HepG2 (cell line): ENCODE data around the gene HLF. TPM values are rescaled to one million over a fixed set of nuclear protein-coding genes. Genes with fewer than 3 reads are reported as not detected.

Experiments used
- ATAC-seq: fragments of 200-7000 bp; cut with Tn5 transposase; 3 replicates; pipeline ENCODE4 v1.9.1; 2020; ENCODE audit warnings: mild to moderate bottlenecking, moderate library complexity
- BruUV-seq: library from RNA; stranded (reverse); fragments of 400-500 nt; replicated peaks from 2 replicates; lab custom pipeline; 2021; lab: Mats Ljungman, UMichigan
- CTCF ChIA-PET: fragments of 300-600 bp; formaldehyde crosslinking; extraction: SDS; loops from one replicate; lab custom pipeline; 2021; ENCODE audit warnings: low total read pairs, inconsistent platforms, low intra/inter-chr PET ratio; lab: Yijun Ruan, JAX
- POLR2A ChIA-PET: fragments of 350-600 bp; sonication (Branson Sonifier 250); formaldehyde crosslinking; loops from one replicate; lab custom pipeline; 2020; ENCODE audit warnings: antibody characterized with exemption, inconsistent platforms; lab: Yijun Ruan, JAX
- DNase-seq: peaks from one replicate; pipeline ENCODE4 v3.0.0-alpha.2; 2015; ENCODE audit warnings: low spot score
- FAIRE-seq: peaks from 3 replicates; lab custom pipeline; 2011; peaks lifted over from hg19 to GRCh38; lab: Jason Lieb, UNC
- H2AFZ ChIP-seq: one replicate; pipeline ENCODE4 v1.6.1; 2011; ENCODE audit warnings: low read length, inconsistent platforms
- H3K27ac ChIP-seq: fragments of 300-600 bp; 3 replicates; pipeline ENCODE4 v1.8.0; 2011; ENCODE audit warnings: mixed run types, mild to moderate bottlenecking, mixed read lengths, low read length, inconsistent platforms; ENCODE audit not compliant: insufficient read depth; ENCODE audit errors: extremely low read length
- H3K27me3 ChIP-seq, 2 experiments: fragments of 200-600 bp in 1 of 2; 2 replicates in 1 of 2; 3 replicates in 1 of 2; pipeline versions ENCODE4 v1.6.0 to v1.8.0; 2011; ENCODE audit warnings: low read length in 2 of 2, mild to moderate bottlenecking in 2 of 2, moderate library complexity in 2 of 2, inconsistent platforms in 1 of 2; ENCODE audit not compliant: insufficient read depth in 2 of 2, control insufficient read depth in 1 of 2
- H3K36me3 ChIP-seq, 2 experiments: fragments of 200-600 bp in 1 of 2; replicated peaks in 1 of 2; 2 replicates in 1 of 2; 3 replicates in 1 of 2; pipeline versions ENCODE4 v1.5.1 to v1.8.0; 2011; ENCODE audit warnings: low read length in 2 of 2, inconsistent platforms in 1 of 2; ENCODE audit not compliant: insufficient read depth in 2 of 2, control insufficient read depth in 1 of 2
- H3K4me1 ChIP-seq: 2 replicates; pipeline ENCODE4 v1.5.1; 2012; ENCODE audit warnings: low read length, inconsistent platforms; ENCODE audit not compliant: insufficient read depth
- H3K4me2 ChIP-seq: 2 replicates; pipeline ENCODE4 v1.6.0; 2011; ENCODE audit warnings: low read depth, low read length, inconsistent platforms
- H3K4me3 ChIP-seq, 3 experiments: fragments of 200-600 bp in 1 of 3; sonication (generic), shearing (Covaris generic) in 1 of 3; replicated peaks in 1 of 3; 2 replicates each; pipeline ENCODE4 v1.5.1; 2011 to 2016; ENCODE audit warnings: low read length in 3 of 3, inconsistent platforms in 2 of 3, low read depth in 2 of 3, mild to moderate bottlenecking in 2 of 3, control low read depth in 1 of 3, mixed read lengths in 1 of 3; ENCODE audit not compliant: insufficient read depth in 1 of 3
- H3K79me2 ChIP-seq: one replicate; pipeline ENCODE4 v1.6.1; 2011; ENCODE audit warnings: low read length, inconsistent platforms; ENCODE audit not compliant: insufficient read depth
- H3K9ac ChIP-seq: 2 replicates; pipeline ENCODE4 v1.6.0; 2011; ENCODE audit warnings: mild to moderate bottlenecking, low read depth, low read length, inconsistent platforms; ENCODE audit not compliant: insufficient read depth
- H3K9me3 ChIP-seq: 2 replicates; pipeline ENCODE4 v1.5.1; 2012; ENCODE audit warnings: mild to moderate bottlenecking, low read length
- H4K20me1 ChIP-seq: 2 replicates; pipeline ENCODE4 v1.6.0; 2011; ENCODE audit warnings: inconsistent platforms, mild to moderate bottlenecking, low read length, moderate library complexity; ENCODE audit not compliant: insufficient read depth
- ESRRA ChIP-seq: sonication (generic); formaldehyde crosslinking; IDR thresholded peaks from 2 replicates; pipeline ENCODE4 v1.5.1; 2020; ENCODE audit warnings: mild to moderate bottlenecking, low read depth, missing genetic modification reagents
- HNF4G ChIP-seq, 2 experiments: sonication (generic) in 1 of 2; formaldehyde crosslinking in 1 of 2; IDR thresholded peaks; 2 replicates each; pipeline versions ENCODE4 v1.4.0 to v1.6.1; 2011 to 2020; ENCODE audit warnings: borderline replicate concordance in 2 of 2, low read depth in 2 of 2, mild to moderate bottlenecking in 2 of 2, low read length in 1 of 2, missing genetic modification reagents in 1 of 2, moderate library complexity in 1 of 2
- MATR3 ChIP-seq: sonication (generic); formaldehyde crosslinking; IDR thresholded peaks from 2 replicates; pipeline ENCODE4 v1.4.0; 2020; ENCODE audit warnings: missing genetic modification reagents
- NFE2L1 ChIP-seq: sonication (generic); formaldehyde crosslinking; IDR thresholded peaks from 2 replicates; pipeline ENCODE4 v1.4.0; 2020; ENCODE audit warnings: missing genetic modification reagents, mild to moderate bottlenecking, borderline replicate concordance
- NFIB ChIP-seq: sonication (generic); formaldehyde crosslinking; IDR thresholded peaks from 2 replicates; pipeline ENCODE4 v1.9.0; 2021; ENCODE audit warnings: missing genetic modification reagents, mild to moderate bottlenecking, borderline replicate concordance
- NFYC ChIP-seq: IDR thresholded peaks from 2 replicates; pipeline ENCODE4 v1.6.1; 2016; ENCODE audit warnings: missing genetic modification reagents, missing compliant biosample characterization
- PAWR ChIP-seq: sonication (generic); formaldehyde crosslinking; IDR thresholded peaks from 2 replicates; pipeline ENCODE4 v1.4.0; 2020; ENCODE audit warnings: missing genetic modification reagents, mild to moderate bottlenecking, borderline replicate concordance
- PHB2 ChIP-seq: fragments of 450-650 bp; IDR thresholded peaks from 2 replicates; pipeline ENCODE4 v1.6.1; 2018; ENCODE audit not compliant: partially characterized antibody
- SP1 ChIP-seq, 2 experiments: fragments of 450-650 bp in 1 of 2; sonication (generic) in 1 of 2; formaldehyde crosslinking in 1 of 2; IDR thresholded peaks; 2 replicates each; pipeline versions ENCODE4 v1.4.0 to v1.6.1; 2016 to 2020; ENCODE audit warnings: missing genetic modification reagents in 1 of 2
- SRY ChIP-seq: sonication (generic); formaldehyde crosslinking; IDR thresholded peaks from 2 replicates; pipeline ENCODE4 v1.8.0; 2022; ENCODE audit warnings: mild to moderate bottlenecking, missing genetic modification reagents
- TEAD2 ChIP-seq: sonication (generic); formaldehyde crosslinking; IDR thresholded peaks from 2 replicates; pipeline ENCODE4 v1.9.0; 2021; ENCODE audit warnings: missing genetic modification reagents
- ZMYM2 ChIP-seq: sonication (generic); formaldehyde crosslinking; IDR thresholded peaks from 2 replicates; pipeline ENCODE4 v1.8.0; 2022; ENCODE audit warnings: mild to moderate bottlenecking, missing genetic modification reagents
- ZNF24 ChIP-seq: fragments of 450-650 bp; IDR thresholded peaks from 2 replicates; pipeline ENCODE4 v1.6.1; 2017; ENCODE audit warnings: antibody characterized with exemption, mild to moderate bottlenecking
- ZNF264 ChIP-seq: sonication (generic); formaldehyde crosslinking; IDR thresholded peaks from 2 replicates; pipeline ENCODE4 v1.4.0; 2020; ENCODE audit warnings: missing genetic modification reagents
- ZNF337 ChIP-seq: sonication (generic); formaldehyde crosslinking; IDR thresholded peaks from 2 replicates; pipeline ENCODE4 v1.5.1; 2020; ENCODE audit warnings: missing genetic modification reagents, low read depth, mild to moderate bottlenecking, borderline replicate concordance
- ZNF562 ChIP-seq: sonication (generic); formaldehyde crosslinking; IDR thresholded peaks from 2 replicates; pipeline ENCODE4 v1.8.0; 2022; ENCODE audit warnings: missing genetic modification reagents, borderline replicate concordance
- ZNF570 ChIP-seq: sonication (generic); formaldehyde crosslinking; IDR thresholded peaks from 2 replicates; pipeline ENCODE4 v1.4.0; 2020; ENCODE audit warnings: mild to moderate bottlenecking, missing genetic modification reagents, borderline replicate concordance
- ZNF607 ChIP-seq: sonication (generic); formaldehyde crosslinking; IDR thresholded peaks from 2 replicates; pipeline ENCODE4 v1.5.1; 2020; ENCODE audit warnings: missing genetic modification reagents, mild to moderate bottlenecking, borderline replicate concordance
- ZNF672 ChIP-seq: sonication (generic); formaldehyde crosslinking; IDR thresholded peaks from 2 replicates; pipeline ENCODE4 v1.8.1; 2022; ENCODE audit warnings: missing genetic modification reagents
- ZSCAN25 ChIP-seq: sonication (generic); formaldehyde crosslinking; IDR thresholded peaks from 2 replicates; pipeline ENCODE4 v1.8.0; 2022; ENCODE audit warnings: mild to moderate bottlenecking, missing genetic modification reagents
- WGBS: methylation state at CpG from one replicate; pipeline ENCODE4 v1.1.6; 2017; ENCODE audit warnings: low lambda C conversion rate; 5-methylcytosine and 5-hydroxymethylcytosine counted together
- in situ Hi-C: cut with HindIII; loops from 2 replicates; pipeline ENCODE4 v1.10.0; 2017; ENCODE audit warnings: low pct_unique_long_range_greater_than_20kb; ENCODE audit not compliant: extremely low pct_ligation_motif_present
- intact Hi-C: fragments of 100-400 bp; cut with micrococcal nuclease; formaldehyde crosslinking; loops from one replicate; pipeline ENCODE4 v1.10.0; 2022; ENCODE audit not compliant: unreplicated experiment
- polyA plus RNA-seq, 8 experiments: library from polyadenylated mRNA; depleted of rRNA in 3 of 8; stranded (reverse) in 7 of 8; unstranded in 1 of 8; fragments of >200 nt; fragmentation: Illumina TruSeq in 4 of 8; extraction: Trizol in 4 of 8; gene quantifications; 2 replicates each; pipeline versions ENCODE4 v1.2.1 to v1.2.3, GENCODE V29; 2011 to 2016; ENCODE audit warnings: low read depth in 4 of 8, missing spikeins in 1 of 8, mixed read lengths in 1 of 8; ENCODE audit not compliant: insufficient read depth in 1 of 8
- total RNA-seq, 5 experiments: library from RNA; depleted of rRNA; stranded (reverse); fragments of >200 nt; fragmentation: Illumina TruSeq; extraction: Trizol; gene quantifications; 2 replicates each; pipeline ENCODE4 v1.2.3, GENCODE V29; 2016; ENCODE audit warnings: low read depth in 1 of 5
- TF ChIP-seq, protein P1 (sequence below): sonication (generic); formaldehyde crosslinking; IDR thresholded peaks from 2 replicates; pipeline ENCODE4 v1.4.0; 2020; ENCODE audit warnings: missing genetic modification reagents
- TF ChIP-seq, protein P2 (sequence below): sonication (generic); formaldehyde crosslinking; IDR thresholded peaks from 2 replicates; pipeline ENCODE4 v1.8.0; 2022; ENCODE audit warnings: mild to moderate bottlenecking, missing genetic modification reagents; ENCODE audit not compliant: insufficient replicate concordance

Gene HLF
- total and polyA plus RNA-seq, 2 of the 13 experiments (the other 11 are each of a cell fraction or from before 2014, with no cell fraction given) = 202 to 346 TPM

DNA sequence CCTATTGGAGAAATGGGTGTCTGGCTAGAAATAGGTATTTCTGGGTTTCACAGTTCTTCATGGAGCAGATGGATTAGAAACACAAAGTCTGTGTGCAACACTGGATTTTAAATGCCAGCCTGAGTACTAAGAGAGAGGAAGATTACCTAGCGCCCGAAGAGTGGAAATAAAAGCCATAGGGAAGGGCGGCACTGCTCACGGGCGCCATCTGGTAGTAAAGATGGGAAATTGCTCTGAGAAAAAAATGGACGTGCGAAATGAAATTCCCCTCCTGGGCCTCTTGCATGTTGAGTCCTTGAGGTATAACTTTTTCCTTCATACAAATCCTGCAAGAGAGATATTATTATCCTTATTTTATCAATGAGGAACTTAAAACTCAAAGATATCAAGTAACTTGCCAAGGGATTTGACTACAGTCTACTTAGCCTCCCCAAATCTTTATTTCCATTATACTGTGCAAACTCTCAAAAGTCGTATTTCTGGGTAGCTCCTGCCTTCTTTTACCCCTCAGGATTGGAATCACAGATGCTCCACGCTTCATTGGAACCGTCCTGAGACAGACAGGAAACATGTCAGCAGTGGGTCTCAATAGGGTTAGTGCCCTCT lies 84.1 kb downstream of the HLF start (continued):
- TF ChIP-seq NFIB (CRISPR knock-in tag) (no peak), ZNF264 (CRISPR knock-in tag) (0 out of 2 replicates have a peak, but pooled peaks have one; percentile 39), PAWR (CRISPR knock-in tag) (no peak), ZNF24 (0 out of 2 replicates have a peak, but pooled peaks have one; percentile 36), SP1 (IDR thresholded peaks at IDR 0.05) (no peak), SP1 (CRISPR knock-in tag; IDR thresholded peaks at IDR 0.05) (peak; percentile 36; the same call in 1 of the 2 replicates), NFE2L1 (CRISPR knock-in tag) (no peak), HNF4G (IDR thresholded peaks at IDR 0.05; ENCODE audit: borderline replicate concordance, low read depth, low read length) (no peak), HNF4G (CRISPR knock-in tag; IDR thresholded peaks at IDR 0.05; ENCODE audit: borderline replicate concordance, low read depth) (no peak), ZNF672 (CRISPR knock-in tag) (no peak)
- TF ChIP-seq, protein P1, sequence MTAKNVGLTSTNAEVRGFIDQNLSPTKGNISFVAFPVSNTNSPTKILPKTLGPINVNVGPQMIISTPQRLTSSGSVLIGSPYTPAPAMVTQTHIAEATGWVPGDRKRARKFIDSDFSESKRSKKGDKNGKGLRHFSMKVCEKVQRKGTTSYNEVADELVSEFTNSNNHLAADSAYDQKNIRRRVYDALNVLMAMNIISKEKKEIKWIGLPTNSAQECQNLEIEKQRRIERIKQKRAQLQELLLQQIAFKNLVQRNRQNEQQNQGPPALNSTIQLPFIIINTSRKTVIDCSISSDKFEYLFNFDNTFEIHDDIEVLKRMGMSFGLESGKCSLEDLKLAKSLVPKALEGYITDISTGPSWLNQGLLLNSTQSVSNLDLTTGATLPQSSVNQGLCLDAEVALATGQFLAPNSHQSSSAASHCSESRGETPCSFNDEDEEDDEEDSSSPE = peak; percentile 30; the same call in 1 of the 2 replicates

DNA sequence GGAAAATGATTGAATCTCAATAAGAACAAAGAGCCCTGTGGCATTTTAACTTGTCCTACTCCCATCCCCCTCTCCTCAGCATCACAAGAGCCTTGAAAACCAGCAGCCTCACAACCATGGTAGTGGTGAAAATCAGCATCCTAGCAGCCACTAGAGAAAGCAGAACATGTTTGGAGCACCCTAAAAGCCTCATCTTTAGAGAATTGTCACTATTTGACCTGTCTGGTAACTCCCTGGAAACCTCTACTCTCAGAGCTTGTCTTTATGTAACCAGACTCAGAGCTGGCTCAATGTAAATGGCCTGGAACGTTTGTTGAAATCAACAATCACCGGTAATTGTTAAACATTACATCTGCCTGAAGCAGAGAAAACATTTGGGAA lies 86.1 kb downstream of the HLF start:
- H3K4me1 ChIP-seq = peaks cover 43% of the 10 kb centered on the region
- DNase-seq (no peak), FAIRE-seq (peak; percentile 26), ATAC-seq (peak; percentile 65)
- H3K4me3 ChIP-seq = no peak overlapping the region
- H3K27me3 ChIP-seq = no peaks in the 10 kb centered on the region
- peaks cover 7% of the 10 kb centered on the region for H3K9me3 ChIP-seq
- no peak overlapping the region for H3K27ac ChIP-seq
- intact Hi-C loops = loop anchor here (10.0 kb wide), 1 partner anchor 446 kb away; the partner anchor contains the start of gene TOM1L1
- H4K20me1 ChIP-seq = no peaks in the 10 kb centered on the region
- no TSS peak for BruUV-seq
- POLR2A ChIA-PET = no interaction called here
- peak overlapping the region; percentile 24 for H2AFZ ChIP-seq
- H3K36me3 ChIP-seq = no peaks in the 10 kb centered on the region
- WGBS = 0% methylated on average over 2 of the region's 2 CpGs
- in situ Hi-C loops = loop anchor here (10.0 kb wide), 1 partner anchor 296 kb away; no protein-coding TSS in a partner anchor
- CTCF ChIA-PET = no interaction called here
- H3K9ac ChIP-seq = no peak overlapping the region
- H3K79me2 ChIP-seq = no peaks in the 10 kb centered on the region
- H3K4me2 ChIP-seq = peak overlapping the region; percentile 23
- TF ChIP-seq TEAD2 (CRISPR knock-in tag) (no peak), ESRRA (CRISPR knock-in tag) (no peak), ZSCAN25 (CRISPR knock-in tag) (peak; percentile 22; the same call in 1 of the 2 replicates), ZMYM2 (no peak), MATR3 (CRISPR knock-in tag) (no peak), NFYC (CRISPR knock-in tag) (no peak), ZNF337 (CRISPR knock-in tag) (0 out of 2 replicates have a peak, but pooled peaks have one; percentile 14), ZNF607 (no peak), ZNF562 (CRISPR knock-in tag) (no peak), SRY (CRISPR knock-in tag) (no peak), ZNF570 (no peak), PHB2 (no peak)
- TF ChIP-seq, protein P2, sequence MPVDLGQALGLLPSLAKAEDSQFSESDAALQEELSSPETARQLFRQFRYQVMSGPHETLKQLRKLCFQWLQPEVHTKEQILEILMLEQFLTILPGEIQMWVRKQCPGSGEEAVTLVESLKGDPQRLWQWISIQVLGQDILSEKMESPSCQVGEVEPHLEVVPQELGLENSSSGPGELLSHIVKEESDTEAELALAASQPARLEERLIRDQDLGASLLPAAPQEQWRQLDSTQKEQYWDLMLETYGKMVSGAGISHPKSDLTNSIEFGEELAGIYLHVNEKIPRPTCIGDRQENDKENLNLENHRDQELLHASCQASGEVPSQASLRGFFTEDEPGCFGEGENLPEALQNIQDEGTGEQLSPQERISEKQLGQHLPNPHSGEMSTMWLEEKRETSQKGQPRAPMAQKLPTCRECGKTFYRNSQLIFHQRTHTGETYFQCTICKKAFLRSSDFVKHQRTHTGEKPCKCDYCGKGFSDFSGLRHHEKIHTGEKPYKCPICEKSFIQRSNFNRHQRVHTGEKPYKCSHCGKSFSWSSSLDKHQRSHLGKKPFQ (CRISPR knock-in tag) = no peak
